GM12878 (cell line): ENCODE results near the gene CLSTN2. TPM values are rescaled to one million over a fixed set of nuclear protein-coding genes. Genes with fewer than 3 reads are reported as not detected.

ENCODE experiments used
- CUX1 ChIP-seq: IDR thresholded peaks from 2 replicates; pipeline ENCODE4 v1.6.1; 2012; ENCODE audit warnings: improper control_type of control experiment, low read depth, low read length; ENCODE audit not compliant: insufficient replicate concordance
- E4F1 ChIP-seq: fragments of 450-650 bp; IDR thresholded peaks from 2 replicates; pipeline ENCODE4 v1.6.1; 2018; ENCODE audit warnings: borderline replicate concordance, mild to moderate bottlenecking; ENCODE audit not compliant: partially characterized antibody
- ESRRA ChIP-seq: IDR thresholded peaks from 2 replicates; pipeline ENCODE4 v1.6.1; 2012; ENCODE audit warnings: mild to moderate bottlenecking, low read length, improper control_type of control experiment
- polyA plus RNA-seq, 11 experiments: library from polyadenylated mRNA; depleted of rRNA in 4 of 11; unstranded in 6 of 11; stranded (reverse) in 5 of 11; fragments of >200 nt; fragmentation: Nextera tagmentation in 4 of 11; fragmentation: Illumina TruSeq in 1 of 11; extraction: Ambion mirVana in 4 of 11; extraction: Trizol in 1 of 11; gene quantifications; 1 replicate in 1 of 11; 2 replicates in 10 of 11; pipeline versions ENCODE4 v1.2.1 to v1.2.3, GENCODE V29; 2011 to 2016; ENCODE audit warnings: inconsistent platforms in 2 of 11, missing spikeins in 2 of 11, low read depth in 1 of 11
- total RNA-seq, 4 experiments: library from RNA; depleted of rRNA in 3 of 4; stranded (reverse); fragments of >200 nt in 3 of 4; fragmentation: Illumina TruSeq in 1 of 4; extraction: Trizol in 1 of 4; gene quantifications; 2 replicates each; pipeline versions ENCODE4 v1.2.1 to v1.2.3, GENCODE V29; 2013 to 2021
- TF ChIP-seq, protein P1 (sequence below): fragments of 450-650 bp; formaldehyde crosslinking; IDR thresholded peaks from 2 replicates; pipeline ENCODE4 v1.4.0; 2020; ENCODE audit warnings: mild to moderate bottlenecking, moderate library complexity

CLSTN2 gene
- total and polyA plus RNA-seq, 10 of the 15 experiments (the other 5 are each of a cell fraction or from before 2014, with no cell fraction given), result under 0.01 to 0.10 (median under 0.01) TPM; not detected in 5

- no peak for TF ChIP-seq E4F1
- TF ChIP-seq, protein P1, sequence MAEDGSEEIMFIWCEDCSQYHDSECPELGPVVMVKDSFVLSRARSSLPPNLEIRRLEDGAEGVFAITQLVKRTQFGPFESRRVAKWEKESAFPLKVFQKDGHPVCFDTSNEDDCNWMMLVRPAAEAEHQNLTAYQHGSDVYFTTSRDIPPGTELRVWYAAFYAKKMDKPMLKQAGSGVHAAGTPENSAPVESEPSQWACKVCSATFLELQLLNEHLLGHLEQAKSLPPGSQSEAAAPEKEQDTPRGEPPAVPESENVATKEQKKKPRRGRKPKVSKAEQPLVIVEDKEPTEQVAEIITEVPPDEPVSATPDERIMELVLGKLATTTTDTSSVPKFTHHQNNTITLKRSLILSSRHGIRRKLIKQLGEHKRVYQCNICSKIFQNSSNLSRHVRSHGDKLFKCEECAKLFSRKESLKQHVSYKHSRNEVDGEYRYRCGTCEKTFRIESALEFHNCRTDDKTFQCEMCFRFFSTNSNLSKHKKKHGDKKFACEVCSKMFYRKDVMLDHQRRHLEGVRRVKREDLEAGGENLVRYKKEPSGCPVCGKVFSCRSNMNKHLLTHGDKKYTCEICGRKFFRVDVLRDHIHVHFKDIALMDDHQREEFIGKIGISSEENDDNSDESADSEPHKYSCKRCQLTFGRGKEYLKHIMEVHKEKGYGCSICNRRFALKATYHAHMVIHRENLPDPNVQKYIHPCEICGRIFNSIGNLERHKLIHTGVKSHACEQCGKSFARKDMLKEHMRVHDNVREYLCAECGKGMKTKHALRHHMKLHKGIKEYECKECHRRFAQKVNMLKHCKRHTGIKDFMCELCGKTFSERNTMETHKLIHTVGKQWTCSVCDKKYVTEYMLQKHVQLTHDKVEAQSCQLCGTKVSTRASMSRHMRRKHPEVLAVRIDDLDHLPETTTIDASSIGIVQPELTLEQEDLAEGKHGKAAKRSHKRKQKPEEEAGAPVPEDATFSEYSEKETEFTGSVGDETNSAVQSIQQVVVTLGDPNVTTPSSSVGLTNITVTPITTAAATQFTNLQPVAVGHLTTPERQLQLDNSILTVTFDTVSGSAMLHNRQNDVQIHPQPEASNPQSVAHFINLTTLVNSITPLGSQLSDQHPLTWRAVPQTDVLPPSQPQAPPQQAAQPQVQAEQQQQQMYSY, result no peak
- no peak for TF ChIP-seq ESRRA
- no peak for TF ChIP-seq CUX1
- TF ChIP-seq, all 136 proteins: peak for 0
These were observed 653.6 kb downstream of the CLSTN2 start (continued) for GRCh38 chr3:140588558-140588957.
